ENCODE data around the gene AP1M1. TPM values are rescaled to one million over a fixed set of nuclear protein-coding genes. Genes with fewer than 3 reads are reported as not detected.

AP1M1 gene
- total and polyA plus RNA-seq, 3 experiments from 2014 or later = 113 to 145 (median 120) TPM

DNA sequence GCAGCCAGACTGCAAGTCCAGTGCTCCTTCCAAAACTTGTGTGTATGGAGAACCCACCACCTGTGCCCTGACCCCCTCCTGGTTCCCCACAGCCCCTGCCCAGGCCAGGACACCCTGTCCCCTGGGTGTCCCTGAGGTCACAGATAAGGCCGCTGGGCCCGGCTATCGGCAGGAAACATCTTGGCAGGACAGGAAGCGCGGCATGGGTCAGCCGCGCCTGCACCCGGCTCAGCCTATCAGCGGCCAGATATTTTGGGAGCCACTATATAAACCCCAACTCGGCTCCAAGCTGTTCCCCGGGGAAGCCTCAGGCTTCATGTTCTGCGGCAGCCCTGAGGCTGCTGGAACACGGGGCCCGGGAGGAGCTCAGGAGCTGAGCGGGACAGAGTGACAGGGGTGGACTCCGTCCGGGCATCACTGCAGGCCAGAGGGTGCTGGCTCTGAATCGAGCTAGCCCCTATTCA is 60.8 kb downstream of the AP1M1 start:
- CTCF ChIA-PET = interaction anchor here (2.2 kb wide), 1 partner anchor 11 kb away, joined by 10 read pairs; no protein-coding TSS in a partner anchor
- Mint-ChIP-seq H3K4me1 (peaks cover 44 to 60% (median 55%) of the 10 kb centered on the region in 3 donors), H3K4me3 (no peak overlapping the region), H3K9me3 (no peaks in the 10 kb centered on the region), H3K27me3 (peaks cover 0 to 2% of the 10 kb centered on the region in 2 donors), H3K36me3 (no peaks in the 10 kb centered on the region), H3K27ac (no peak overlapping the region)
- Histone ChIP-seq H3K4me3 (ENCODE audit: low read length) (no peak overlapping the region), H3K36me3 (ENCODE audit: insufficient read depth, low read length) (no peaks in the 10 kb centered on the region), H3K27ac (ENCODE audit: low read depth, low read length) (no peak overlapping the region), H3K4me1 (ENCODE audit: insufficient read depth, low read length) (peaks cover 60% of the 10 kb centered on the region), H3K9me3 (ENCODE audit: low read length) (no peaks in the 10 kb centered on the region), H3K27me3 (ENCODE audit: insufficient read depth, low read length, poor library complexity, severe bottlenecking) (no peaks in the 10 kb centered on the region)
- DNase-seq = no peak
- POLR2A ChIA-PET = no interaction called here

- Mint-ChIP-seq H3K27me3 (peaks cover 0 to 2% of the 10 kb centered on the region in 2 donors), H3K36me3 (no peaks in the 10 kb centered on the region), H3K4me1 (peaks cover 44 to 63% (median 55%) of the 10 kb centered on the region in 3 donors), H3K27ac (peak overlapping the region in 3 of 8 donors; percentile 8 to 54 (median 27)), H3K4me3 (peak overlapping the region in 3 of 7 donors; percentile 12 to 46 (median 20)), H3K9me3 (no peaks in the 10 kb centered on the region)
- DNase-seq = no peak
- Histone ChIP-seq H3K4me3 (ENCODE audit: low read length) (no peak overlapping the region), H3K27me3 (ENCODE audit: insufficient read depth, low read length, poor library complexity, severe bottlenecking) (no peaks in the 10 kb centered on the region), H3K4me1 (ENCODE audit: insufficient read depth, low read length) (peaks cover 64% of the 10 kb centered on the region), H3K9me3 (ENCODE audit: low read length) (no peaks in the 10 kb centered on the region), H3K27ac (ENCODE audit: low read depth, low read length) (no peak overlapping the region), H3K36me3 (ENCODE audit: insufficient read depth, low read length) (no peaks in the 10 kb centered on the region)
- ChIA-PET POLR2A (no interaction called here), CTCF (interaction anchor here (1.5 to 2.2 kb wide), 2 partner anchors 12 to 57 kb away, joined by 4 to 10 read pairs; no protein-coding TSS in a partner anchor)
Measured at GRCh38 chr19:16259385-16260159, 61.9 kb downstream of the AP1M1 start.

GRCh38 chr19:16260160-16260811 is 62.6 kb downstream of the AP1M1 start:
- ChIA-PET POLR2A (no interaction called here), CTCF (interaction anchor here (1.5 kb wide), 1 partner anchor 57 kb away, joined by 4 read pairs; no protein-coding TSS in a partner anchor)
- peaks cover 47 to 64% (median 56%) of the 10 kb centered on the region in 3 donors for H3K4me1 Mint-ChIP-seq
- Histone ChIP-seq H3K4me3 (ENCODE audit: low read length) (no peak overlapping the region), H3K4me1 (ENCODE audit: insufficient read depth, low read length) (peaks cover 64% of the 10 kb centered on the region), H3K27ac (ENCODE audit: low read depth, low read length) (no peak overlapping the region), H3K9me3 (ENCODE audit: low read length) (no peaks in the 10 kb centered on the region), H3K36me3 (ENCODE audit: insufficient read depth, low read length) (no peaks in the 10 kb centered on the region), H3K27me3 (ENCODE audit: insufficient read depth, low read length, poor library complexity, severe bottlenecking) (no peaks in the 10 kb centered on the region)
- H3K9me3 Mint-ChIP-seq = no peaks in the 10 kb centered on the region
- no peaks in the 10 kb centered on the region for H3K36me3 Mint-ChIP-seq
- peaks cover 0 to 2% of the 10 kb centered on the region in 2 donors for H3K27me3 Mint-ChIP-seq
- no peak for DNase-seq
- peak overlapping the region in 1 of 7 donors; percentile 36 for H3K4me3 Mint-ChIP-seq
- peak overlapping the region in 3 of 8 donors; percentile 19 to 90 (median 33) for H3K27ac Mint-ChIP-seq

DNA sequence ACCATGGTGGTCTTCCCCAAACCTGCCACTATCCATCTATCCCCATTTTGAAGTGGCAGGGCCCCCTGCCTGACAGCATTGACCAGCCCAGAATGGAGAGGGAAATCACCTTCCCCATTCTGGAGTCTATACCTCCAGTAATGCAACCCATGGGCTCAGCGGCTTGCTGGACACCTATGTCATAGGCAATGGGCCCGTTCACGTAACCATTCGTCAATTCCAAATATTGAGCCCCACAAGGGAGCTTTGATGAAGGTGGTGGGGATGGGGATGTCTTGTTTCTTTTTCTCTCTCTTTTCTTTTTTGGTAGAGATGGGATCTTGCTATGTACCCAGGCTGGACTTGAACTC is 63.1 kb downstream of the AP1M1 start:
- no peak overlapping the region for H3K4me3 ChIP-seq (ENCODE audit: low read length)
- no peaks in the 10 kb centered on the region for H3K36me3 Mint-ChIP-seq
- H3K9me3 Mint-ChIP-seq = no peaks in the 10 kb centered on the region
- no peaks in the 10 kb centered on the region for H3K27me3 ChIP-seq (ENCODE audit: insufficient read depth, low read length, poor library complexity, severe bottlenecking)
- POLR2A ChIA-PET = interaction anchor here (0.5 to 3.4 kb wide), 2 partner anchors 13 to 64 kb away, joined by 3 to 14 read pairs; partner anchors contain the start of gene KLF2
- DNase-seq = no peak
- H3K4me1 ChIP-seq (ENCODE audit: insufficient read depth, low read length) = peaks cover 64% of the 10 kb centered on the region
- no peaks in the 10 kb centered on the region for H3K9me3 ChIP-seq (ENCODE audit: low read length)
- H3K36me3 ChIP-seq (ENCODE audit: insufficient read depth, low read length) = no peaks in the 10 kb centered on the region
- CTCF ChIA-PET = interaction anchor here (1.4 to 5.2 kb wide), 3 partner anchors 14 to 122 kb away, joined by 4 to 23 read pairs (median 4); no protein-coding TSS in a partner anchor
- H3K27ac ChIP-seq (ENCODE audit: low read depth, low read length) = no peak overlapping the region
- peaks cover 0 to 2% of the 10 kb centered on the region in 2 donors for H3K27me3 Mint-ChIP-seq
- peak overlapping the region in 4 of 8 donors; percentile 19 to 90 (median 69) for H3K27ac Mint-ChIP-seq
- peaks cover 49 to 69% (median 61%) of the 10 kb centered on the region in 3 donors for H3K4me1 Mint-ChIP-seq
- H3K4me3 Mint-ChIP-seq = peak overlapping the region in 3 of 7 donors; percentile 23 to 63 (median 50)

GRCh38 chr19:16261584-16262368 is 64.1 kb downstream of the AP1M1 start:
- Mint-ChIP-seq H3K4me3 (peak overlapping the region; percentile 25 to 81 (median 59)), H3K4me1 (peaks cover 55 to 74% (median 66%) of the 10 kb centered on the region in 3 donors)
- peak overlapping the region; percentile 37 for H3K4me3 ChIP-seq (ENCODE audit: low read length)

GRCh38 chr19:16262618-16263017 is 64.9 kb downstream of the AP1M1 start:
- H3K27ac Mint-ChIP-seq = peak overlapping the region in 5 of 8 donors; percentile 40 to 76 (median 58)
- H3K27ac ChIP-seq (ENCODE audit: low read depth, low read length) = no peak overlapping the region
- CTCF ChIA-PET = interaction anchor here (0.8 to 5.2 kb wide), 5 partner anchors 15 to 120 kb away, joined by 3 to 23 read pairs (median 4); no protein-coding TSS in a partner anchor

More at GRCh38 chr19:16261584-16262368, 64.1 kb downstream of the AP1M1 start:
- no peak for DNase-seq
- peaks cover 0 to 4% of the 10 kb centered on the region in 2 donors for H3K27me3 Mint-ChIP-seq
- peak overlapping the region; percentile 40 to 87 (median 74) for H3K27ac Mint-ChIP-seq
- CTCF ChIA-PET = interaction anchor here (1.2 to 5.2 kb wide), 3 partner anchors 15 to 121 kb away, joined by 4 to 23 read pairs (median 4); no protein-coding TSS in a partner anchor
- no peaks in the 10 kb centered on the region for H3K9me3 Mint-ChIP-seq
- Histone ChIP-seq H3K9me3 (ENCODE audit: low read length) (no peaks in the 10 kb centered on the region), H3K27ac (ENCODE audit: low read depth, low read length) (no peak overlapping the region), H3K27me3 (ENCODE audit: insufficient read depth, low read length, poor library complexity, severe bottlenecking) (no peaks in the 10 kb centered on the region), H3K4me1 (ENCODE audit: insufficient read depth, low read length) (peaks cover 70% of the 10 kb centered on the region), H3K36me3 (ENCODE audit: insufficient read depth, low read length) (no peaks in the 10 kb centered on the region)
- POLR2A ChIA-PET = interaction anchor here (0.6 to 3.4 kb wide), 2 partner anchors 26 to 63 kb away, joined by 9 to 14 read pairs; partner anchors contain the start of gene KLF2
- no peaks in the 10 kb centered on the region for H3K36me3 Mint-ChIP-seq

DNA sequence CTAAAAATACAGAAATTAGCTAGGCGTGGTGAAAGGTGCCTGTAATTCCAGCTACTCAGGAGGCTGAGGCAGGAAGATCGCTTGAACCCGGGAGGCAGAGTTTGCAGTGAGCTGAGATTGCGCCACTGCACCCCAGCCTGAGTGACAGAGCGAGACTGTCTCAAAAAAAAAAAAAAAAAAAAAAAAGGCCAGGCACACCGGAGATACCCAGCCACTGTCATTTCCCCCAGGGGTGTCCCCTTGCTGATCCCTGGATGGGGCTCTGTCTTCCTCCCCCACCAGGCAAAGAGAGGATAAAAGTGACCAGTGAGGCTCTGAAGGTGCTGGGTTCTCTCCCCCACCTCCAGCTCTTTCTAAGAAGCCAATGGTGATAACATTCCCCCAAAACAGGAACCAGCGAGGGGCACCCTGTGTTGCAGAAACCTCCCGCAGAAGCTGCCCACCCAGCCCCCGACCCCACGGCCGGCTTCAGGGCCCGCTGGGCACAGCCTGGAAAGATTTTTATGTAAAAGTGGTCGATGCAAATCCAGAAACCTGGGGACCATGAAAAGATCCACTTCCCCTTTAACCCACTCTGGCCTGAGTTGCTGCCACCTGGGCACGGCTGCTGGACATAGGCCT is 65.5 kb downstream of the AP1M1 start:
- H3K27me3 Mint-ChIP-seq = peaks cover 0 to 2% of the 10 kb centered on the region in 2 donors
- H3K4me3 Mint-ChIP-seq = peak overlapping the region in 2 of 7 donors; percentile 18 to 66
- H3K9me3 Mint-ChIP-seq = no peaks in the 10 kb centered on the region
- Histone ChIP-seq H3K9me3 (ENCODE audit: low read length) (no peaks in the 10 kb centered on the region), H3K4me3 (ENCODE audit: low read length) (no peak overlapping the region), H3K27ac (ENCODE audit: low read depth, low read length) (no peak overlapping the region), H3K27me3 (ENCODE audit: insufficient read depth, low read length, poor library complexity, severe bottlenecking) (no peaks in the 10 kb centered on the region), H3K36me3 (ENCODE audit: insufficient read depth, low read length) (no peaks in the 10 kb centered on the region), H3K4me1 (ENCODE audit: insufficient read depth, low read length) (peaks cover 73% of the 10 kb centered on the region)
- no peak for DNase-seq
- no peaks in the 10 kb centered on the region for H3K36me3 Mint-ChIP-seq
- peaks cover 57 to 74% (median 72%) of the 10 kb centered on the region in 3 donors for H3K4me1 Mint-ChIP-seq
- H3K27ac Mint-ChIP-seq = peak overlapping the region in 2 of 8 donors; percentile 29 to 43
- CTCF ChIA-PET = interaction anchor here (0.8 to 5.2 kb wide), 4 partner anchors 16 to 119 kb away, joined by 3 to 23 read pairs (median 4); no protein-coding TSS in a partner anchor
- POLR2A ChIA-PET = interaction anchor here (0.8 to 3.4 kb wide), 3 partner anchors 15 to 67 kb away, joined by 3 to 14 read pairs (median 5); partner anchors contain the start of gene KLF2

More at GRCh38 chr19:16262618-16263017, 64.9 kb downstream of the AP1M1 start:
- no peak for DNase-seq
- peak overlapping the region; percentile 37 for H3K4me3 ChIP-seq (ENCODE audit: low read length)
- H3K36me3 ChIP-seq (ENCODE audit: insufficient read depth, low read length) = no peaks in the 10 kb centered on the region
- no peaks in the 10 kb centered on the region for H3K27me3 ChIP-seq (ENCODE audit: insufficient read depth, low read length, poor library complexity, severe bottlenecking)
- POLR2A ChIA-PET = interaction anchor here (0.6 to 3.4 kb wide), 2 partner anchors 25 to 62 kb away, joined by 9 to 14 read pairs; partner anchors contain the start of gene KLF2
- peaks cover 72% of the 10 kb centered on the region for H3K4me1 ChIP-seq (ENCODE audit: insufficient read depth, low read length)
- no peaks in the 10 kb centered on the region for H3K36me3 Mint-ChIP-seq
- no peaks in the 10 kb centered on the region for H3K9me3 ChIP-seq (ENCODE audit: low read length)
- H3K4me1 Mint-ChIP-seq = peaks cover 57 to 74% (median 71%) of the 10 kb centered on the region in 3 donors
- peaks cover 0 to 4% of the 10 kb centered on the region in 2 donors for H3K27me3 Mint-ChIP-seq
- peak overlapping the region in 6 of 7 donors; percentile 41 to 81 (median 62) for H3K4me3 Mint-ChIP-seq
- H3K9me3 Mint-ChIP-seq = no peaks in the 10 kb centered on the region
